ENCODE measurements around the gene SASH3.

Gene SASH3

DNA sequence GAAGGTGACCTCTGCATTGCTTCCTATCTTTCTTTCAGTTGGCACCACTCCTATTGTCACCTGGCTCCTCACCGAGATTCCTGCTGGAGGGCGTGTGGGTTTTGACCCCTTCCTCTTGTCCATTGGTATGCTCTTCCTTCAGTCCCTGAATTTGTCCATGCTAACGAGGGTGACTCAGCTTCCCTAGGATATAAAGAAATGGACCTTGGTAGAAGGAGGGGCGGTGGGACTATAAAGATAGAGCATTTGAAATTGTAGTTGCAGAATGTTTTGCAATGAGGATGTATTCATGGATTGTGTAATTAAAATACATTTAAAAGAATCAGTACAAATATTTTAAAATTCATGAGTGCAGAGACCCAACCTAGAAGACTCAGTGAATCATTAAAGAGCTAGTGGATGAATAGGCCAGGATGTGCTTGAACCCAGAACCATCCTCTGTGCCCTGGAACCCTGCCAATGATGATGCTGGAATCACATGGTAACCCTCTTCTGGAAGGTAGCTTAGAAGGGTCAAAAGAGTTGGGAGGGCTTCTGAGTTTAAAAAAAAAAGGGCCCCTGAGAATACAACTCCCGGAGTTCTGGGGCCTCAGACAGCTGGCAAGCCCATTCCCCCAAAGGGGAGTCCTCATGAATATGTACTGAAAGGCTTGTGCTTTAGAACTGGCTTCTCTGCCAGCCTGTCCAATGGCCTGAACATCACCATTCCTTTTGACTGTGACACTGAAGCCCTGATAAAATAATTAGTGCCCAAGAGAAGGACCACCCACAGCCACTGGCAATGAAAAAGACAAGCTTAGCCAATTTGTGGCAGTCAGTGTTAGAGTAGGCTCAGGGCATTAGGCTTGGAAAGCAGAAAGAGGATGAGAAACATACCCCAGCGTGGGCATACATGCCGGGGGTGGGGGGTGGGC is 32.9 kb upstream of the SASH3 start:
- ChIA-PET POLR2A (ENCODE audit: low non-redundant PET) (no interaction called here), CTCF (no interaction called here)
- H3K27ac ChIP-seq: no peak overlapping the region
- TF ChIP-seq, protein P1, sequence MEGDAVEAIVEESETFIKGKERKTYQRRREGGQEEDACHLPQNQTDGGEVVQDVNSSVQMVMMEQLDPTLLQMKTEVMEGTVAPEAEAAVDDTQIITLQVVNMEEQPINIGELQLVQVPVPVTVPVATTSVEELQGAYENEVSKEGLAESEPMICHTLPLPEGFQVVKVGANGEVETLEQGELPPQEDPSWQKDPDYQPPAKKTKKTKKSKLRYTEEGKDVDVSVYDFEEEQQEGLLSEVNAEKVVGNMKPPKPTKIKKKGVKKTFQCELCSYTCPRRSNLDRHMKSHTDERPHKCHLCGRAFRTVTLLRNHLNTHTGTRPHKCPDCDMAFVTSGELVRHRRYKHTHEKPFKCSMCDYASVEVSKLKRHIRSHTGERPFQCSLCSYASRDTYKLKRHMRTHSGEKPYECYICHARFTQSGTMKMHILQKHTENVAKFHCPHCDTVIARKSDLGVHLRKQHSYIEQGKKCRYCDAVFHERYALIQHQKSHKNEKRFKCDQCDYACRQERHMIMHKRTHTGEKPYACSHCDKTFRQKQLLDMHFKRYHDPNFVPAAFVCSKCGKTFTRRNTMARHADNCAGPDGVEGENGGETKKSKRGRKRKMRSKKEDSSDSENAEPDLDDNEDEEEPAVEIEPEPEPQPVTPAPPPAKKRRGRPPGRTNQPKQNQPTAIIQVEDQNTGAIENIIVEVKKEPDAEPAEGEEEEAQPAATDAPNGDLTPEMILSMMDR (conservative IDR thresholded peaks at IDR 0.05; ENCODE audit: low read depth): no peak
- no peak for DNase-seq (ENCODE audit: low spot score)

DNA sequence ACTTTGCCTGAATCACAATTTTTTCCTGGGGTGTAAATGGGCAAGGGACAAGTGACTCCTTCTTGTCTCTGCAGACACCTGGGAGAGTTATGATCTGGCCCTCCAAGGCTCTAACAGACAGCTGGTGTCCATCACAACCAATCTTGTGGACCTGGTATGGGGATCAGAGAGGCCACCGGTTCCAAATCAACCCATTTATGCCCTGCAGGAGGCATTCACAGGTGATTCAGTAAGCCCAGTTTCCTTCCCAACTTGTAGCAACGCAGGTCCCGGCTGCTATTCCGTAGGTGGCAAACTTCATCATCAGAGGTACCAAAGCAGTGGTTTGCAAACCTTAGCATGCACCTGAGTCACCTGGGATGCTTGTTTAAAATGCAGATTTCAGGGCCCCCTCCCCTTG is 32.2 kb upstream of the SASH3 start:
- ChIA-PET CTCF (no interaction called here), POLR2A (ENCODE audit: low non-redundant PET) (no interaction called here)
- TF ChIP-seq, protein P1 (conservative IDR thresholded peaks at IDR 0.05; ENCODE audit: low read depth): no peak
- no peak for DNase-seq (ENCODE audit: low spot score)
- no peak overlapping the region for H3K27ac ChIP-seq

DNA sequence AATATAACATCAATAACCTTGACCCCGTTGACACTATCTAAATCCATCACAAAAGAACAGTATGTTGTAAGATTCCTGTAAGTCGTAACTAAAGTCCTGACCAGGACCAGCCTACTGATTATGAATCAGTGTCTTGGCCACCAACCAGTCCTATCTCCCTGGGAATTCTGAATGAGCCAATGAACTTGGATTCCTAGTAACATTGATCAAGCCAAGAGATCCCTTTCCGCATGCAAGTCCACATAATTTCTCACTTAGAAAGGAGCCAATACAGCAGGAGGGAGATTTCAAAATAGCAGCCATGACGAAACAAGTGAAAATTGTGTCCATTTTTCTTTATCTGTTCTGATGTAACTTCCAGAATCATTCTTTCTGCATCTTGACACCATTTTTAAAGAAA is 31.4 kb upstream of the SASH3 start:
- no peak for DNase-seq (ENCODE audit: low spot score)
- no peak overlapping the region for H3K27ac ChIP-seq
- TF ChIP-seq, protein P1 (conservative IDR thresholded peaks at IDR 0.05; ENCODE audit: low read depth): no peak
- CTCF ChIA-PET: no interaction called here
- POLR2A ChIA-PET (ENCODE audit: low non-redundant PET): no interaction called here

DNA sequence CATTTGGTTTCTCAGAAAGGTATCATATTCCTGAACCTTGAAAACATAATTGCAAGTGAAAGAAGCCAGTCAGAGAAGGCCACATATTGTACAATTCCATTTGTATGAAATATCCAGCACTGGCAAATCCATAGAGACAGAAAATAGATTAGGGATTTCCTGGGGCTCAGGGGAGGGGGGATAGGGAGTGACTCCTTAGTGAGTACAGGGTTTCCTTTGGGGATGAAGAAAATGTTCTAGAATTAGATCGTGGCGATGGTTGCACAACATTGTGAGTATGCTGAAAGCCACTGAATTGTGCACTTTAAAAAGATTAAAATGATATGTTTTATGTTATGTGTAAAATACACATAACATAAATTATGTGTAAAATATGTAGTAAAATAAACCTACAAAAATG is 30.7 kb upstream of the SASH3 start:
- CTCF ChIA-PET: no interaction called here
- H3K27ac ChIP-seq: no peak overlapping the region
- TF ChIP-seq, protein P1 (conservative IDR thresholded peaks at IDR 0.05; ENCODE audit: low read depth): no peak

DNA sequence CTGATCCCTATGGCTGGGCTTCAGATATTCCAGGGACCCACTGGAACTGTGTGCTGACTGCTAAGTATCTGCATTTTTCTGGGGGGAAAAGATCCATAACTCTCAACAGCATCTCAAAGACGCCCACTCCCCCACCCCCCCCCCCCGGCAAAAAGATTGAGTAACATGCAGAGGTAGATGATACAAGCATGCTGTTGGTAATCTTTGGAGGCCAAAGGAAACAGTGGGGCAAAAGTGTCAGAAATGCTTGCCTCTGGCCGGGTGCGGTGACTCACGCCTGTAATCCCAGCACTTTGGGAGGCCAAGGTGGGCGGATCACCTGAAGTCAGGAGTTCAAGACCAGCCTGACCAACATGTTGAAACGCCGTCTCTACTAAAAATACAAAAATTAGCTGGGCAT is 28.8 kb upstream of the SASH3 start:
- ChIA-PET CTCF (no interaction called here), POLR2A (ENCODE audit: low non-redundant PET) (no interaction called here)
- H3K27ac ChIP-seq: no peak overlapping the region
- TF ChIP-seq, protein P1 (conservative IDR thresholded peaks at IDR 0.05; ENCODE audit: low read depth): no peak
- DNase-seq (ENCODE audit: low spot score): no peak

More for the DNA sequence above, 30.7 kb upstream of the SASH3 start:
- no peak for DNase-seq (ENCODE audit: low spot score)
- POLR2A ChIA-PET (ENCODE audit: low non-redundant PET): no interaction called here

DNA sequence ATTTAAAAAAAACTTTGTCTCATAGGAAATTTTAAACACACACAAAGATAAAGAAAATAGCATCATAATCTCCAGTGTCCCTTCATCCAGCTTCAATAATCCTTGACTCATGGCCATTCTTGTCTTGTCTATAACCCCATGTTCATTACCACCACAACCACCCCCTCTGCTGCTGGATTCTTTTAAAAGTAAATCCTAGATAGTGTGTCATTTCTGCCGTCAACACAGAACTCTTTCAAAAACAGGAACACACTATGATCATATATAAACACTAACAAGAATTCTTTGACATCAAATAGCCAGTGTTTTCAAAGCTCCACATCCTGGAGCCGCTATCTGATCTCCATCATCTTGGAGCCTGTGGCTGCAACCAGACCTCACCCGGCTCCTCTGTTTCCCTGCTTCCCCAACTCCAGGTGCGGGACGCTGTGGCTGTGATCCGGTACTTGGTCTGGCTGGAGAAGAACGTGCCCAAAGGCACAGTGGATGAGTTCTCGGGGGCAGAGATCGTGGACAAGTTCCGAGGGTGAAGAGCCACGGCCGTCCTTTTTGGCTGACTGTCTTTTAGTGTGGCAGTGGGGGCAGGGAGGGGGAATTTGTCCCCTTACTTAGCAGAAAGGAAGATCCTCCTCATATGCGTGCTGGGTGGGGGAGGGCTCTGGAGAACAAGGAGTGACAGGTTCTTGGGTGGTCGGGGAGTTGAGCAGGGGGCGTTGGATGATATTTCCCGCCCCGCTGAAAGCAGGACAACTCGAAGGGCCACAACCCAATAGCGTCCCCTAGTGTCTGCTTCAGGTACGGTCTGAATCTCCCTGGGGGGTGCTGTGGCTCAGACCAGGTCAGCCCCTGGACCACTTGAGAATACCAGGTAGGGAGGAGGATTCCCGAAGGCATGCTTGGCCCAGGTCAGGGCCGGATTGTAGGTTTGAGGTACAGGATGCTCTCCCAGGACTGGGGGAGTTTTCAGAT is 25.4 kb upstream of the SASH3 start:
- ChIA-PET POLR2A (ENCODE audit: low non-redundant PET) (no interaction called here), CTCF (interaction anchor here (0.6 kb wide), 1 partner anchor 52 kb away, joined by 3 read pairs; no protein-coding TSS in a partner anchor)
- H3K27ac ChIP-seq: no peak overlapping the region
- DNase-seq (ENCODE audit: low spot score): no peak
- TF ChIP-seq, protein P1 (conservative IDR thresholded peaks at IDR 0.05; ENCODE audit: low read depth): no peak
